HUES48 (cell line): Measurements from ENCODE around the gene METAP1D.

Source experiments
- H3K27ac ChIP-seq: one replicate; pipeline ENCODE4 v1.7.0; 2013; ENCODE audit warnings: low read depth, low read length, inconsistent platforms
- H3K27me3 ChIP-seq: 2 replicates; pipeline ENCODE4 v1.6.1; 2013; ENCODE audit warnings: mild to moderate bottlenecking, low read length; ENCODE audit not compliant: control insufficient read depth, insufficient read depth
- H3K36me3 ChIP-seq: 2 replicates; pipeline ENCODE4 v1.6.1; 2013; ENCODE audit warnings: low read length; ENCODE audit not compliant: control insufficient read depth, insufficient read depth
- H3K4me1 ChIP-seq: 2 replicates; pipeline ENCODE4 v1.6.1; 2013; ENCODE audit warnings: mild to moderate bottlenecking, low read length; ENCODE audit not compliant: control insufficient read depth, insufficient read depth
- H3K4me3 ChIP-seq: 2 replicates; pipeline ENCODE4 v1.5.1; 2013; ENCODE audit warnings: mild to moderate bottlenecking, low read depth, low read length
- H3K9ac ChIP-seq: 2 replicates; pipeline ENCODE4 v1.6.1; 2013; ENCODE audit warnings: mild to moderate bottlenecking, low read depth, low read length, moderate library complexity
- H3K9me3 ChIP-seq: 2 replicates; pipeline ENCODE4 v1.6.1; 2013; ENCODE audit warnings: low read length; ENCODE audit not compliant: control insufficient read depth, insufficient read depth

METAP1D gene

DNA sequence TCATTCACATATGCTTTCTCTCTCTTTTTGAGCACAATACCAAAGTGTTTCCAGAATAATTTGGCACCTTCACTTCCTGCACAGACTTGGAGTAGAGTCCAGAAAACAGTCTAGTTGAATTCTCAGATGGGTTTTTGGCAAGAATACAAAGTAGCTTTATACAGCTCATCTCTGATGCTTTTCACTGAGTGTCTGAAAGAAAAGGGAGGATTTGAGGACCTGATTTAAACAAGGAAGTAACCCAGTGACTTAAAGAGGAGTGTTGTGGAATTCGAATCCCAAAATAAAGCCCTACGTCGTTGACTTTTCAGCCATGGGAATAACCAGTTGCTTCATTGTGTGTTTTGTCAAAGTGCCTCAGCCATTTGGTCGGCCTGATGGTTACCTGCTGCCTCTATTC lies 31.8 kb downstream of the METAP1D start:
- no peaks in the 10 kb centered on the region for H3K27me3 ChIP-seq
- H3K27ac ChIP-seq, result no peak overlapping the region
- H3K4me3 ChIP-seq, result no peak overlapping the region
- no peaks in the 10 kb centered on the region for H3K4me1 ChIP-seq
- no peaks in the 10 kb centered on the region for H3K36me3 ChIP-seq
- no peak overlapping the region for H3K9ac ChIP-seq
- H3K9me3 ChIP-seq, result no peaks in the 10 kb centered on the region

DNA sequence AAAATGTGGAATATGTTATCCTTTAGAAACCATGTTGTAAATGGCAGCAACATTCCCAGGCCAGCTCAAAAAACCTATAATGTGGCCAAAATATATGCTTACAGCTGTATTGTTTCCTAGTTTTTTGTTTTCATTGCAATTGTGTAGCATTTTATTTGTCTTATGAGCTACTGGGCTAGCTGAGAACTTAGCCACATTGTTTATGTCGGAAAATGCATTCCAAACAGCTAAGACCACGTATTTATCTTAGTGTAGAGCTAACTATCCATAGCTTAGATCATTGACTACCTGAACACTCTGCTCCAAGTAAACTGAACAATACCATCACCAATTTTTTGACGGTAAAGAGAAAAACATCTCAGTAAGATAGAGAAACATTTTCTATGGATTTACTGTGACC lies 38.4 kb downstream of the METAP1D start:
- no peak overlapping the region for H3K27ac ChIP-seq
- no peak overlapping the region for H3K9ac ChIP-seq
- H3K27me3 ChIP-seq, result no peaks in the 10 kb centered on the region
- no peaks in the 10 kb centered on the region for H3K36me3 ChIP-seq
- no peak overlapping the region for H3K4me3 ChIP-seq
- no peaks in the 10 kb centered on the region for H3K4me1 ChIP-seq
- 0 out of 2 replicates have a peak, but pooled peaks cover 3% of the 10 kb centered on the region for H3K9me3 ChIP-seq

DNA sequence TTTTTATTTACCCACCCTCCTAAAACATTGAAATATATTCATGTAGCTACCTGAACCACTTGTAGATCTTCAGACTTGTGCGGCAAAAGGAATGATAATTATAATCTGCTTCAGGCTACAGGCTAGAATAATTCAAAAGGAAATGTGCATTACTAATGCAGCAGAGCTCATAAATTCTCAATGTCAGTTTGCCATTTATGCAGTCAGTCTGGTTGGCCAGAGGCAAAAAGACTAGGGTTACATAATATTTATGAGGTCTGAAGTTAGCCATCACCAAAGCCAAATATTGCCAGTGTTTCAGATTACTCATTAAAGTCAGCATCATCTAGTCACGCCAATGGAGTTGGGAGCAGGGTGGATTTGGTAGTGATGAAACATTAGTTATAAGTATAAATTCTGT lies 38.9 kb downstream of the METAP1D start:
- Histone ChIP-seq H3K9me3 (0 out of 2 replicates have a peak, but pooled peaks cover 3% of the 10 kb centered on the region), H3K27me3 (no peaks in the 10 kb centered on the region), H3K4me1 (no peaks in the 10 kb centered on the region), H3K36me3 (no peaks in the 10 kb centered on the region), H3K4me3 (no peak overlapping the region), H3K9ac (no peak overlapping the region), H3K27ac (no peak overlapping the region)

DNA sequence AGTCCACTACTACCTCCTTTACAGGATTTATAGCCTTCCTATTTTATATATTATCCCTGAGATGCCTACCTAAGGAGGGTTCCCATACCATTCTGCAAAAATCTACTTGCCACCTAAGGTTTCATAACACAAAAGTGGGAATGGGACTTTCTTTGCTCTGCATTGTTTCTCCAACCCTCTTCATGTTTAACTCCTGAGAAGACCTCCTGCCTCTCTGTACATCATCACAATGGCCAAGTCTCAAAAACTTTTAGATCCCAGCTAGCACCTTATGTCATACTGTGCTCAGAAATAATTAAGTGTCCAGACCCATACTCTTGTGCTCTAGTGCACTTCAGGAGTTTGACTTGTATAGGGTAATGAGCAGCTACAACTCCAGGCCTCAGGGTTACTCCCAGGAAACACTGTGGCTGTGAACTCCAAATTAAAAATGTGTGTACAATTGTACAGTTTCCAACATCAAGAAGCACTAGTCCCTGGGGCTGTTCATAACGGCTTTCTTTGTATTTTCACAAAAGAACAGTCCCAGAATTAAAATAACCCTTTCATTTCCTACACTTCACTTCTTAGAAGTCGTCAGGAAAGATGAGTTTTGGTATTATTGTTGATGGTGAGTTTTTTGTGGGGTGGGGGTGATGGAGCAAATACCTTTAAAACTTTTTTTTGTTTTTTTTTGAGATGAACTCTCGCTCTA lies 39.4 kb downstream of the METAP1D start:
- Histone ChIP-seq H3K4me3 (no peak overlapping the region), H3K4me1 (no peaks in the 10 kb centered on the region), H3K9me3 (0 out of 2 replicates have a peak, but pooled peaks cover 3% of the 10 kb centered on the region), H3K27me3 (no peaks in the 10 kb centered on the region), H3K27ac (no peak overlapping the region), H3K36me3 (no peaks in the 10 kb centered on the region), H3K9ac (no peak overlapping the region)

DNA sequence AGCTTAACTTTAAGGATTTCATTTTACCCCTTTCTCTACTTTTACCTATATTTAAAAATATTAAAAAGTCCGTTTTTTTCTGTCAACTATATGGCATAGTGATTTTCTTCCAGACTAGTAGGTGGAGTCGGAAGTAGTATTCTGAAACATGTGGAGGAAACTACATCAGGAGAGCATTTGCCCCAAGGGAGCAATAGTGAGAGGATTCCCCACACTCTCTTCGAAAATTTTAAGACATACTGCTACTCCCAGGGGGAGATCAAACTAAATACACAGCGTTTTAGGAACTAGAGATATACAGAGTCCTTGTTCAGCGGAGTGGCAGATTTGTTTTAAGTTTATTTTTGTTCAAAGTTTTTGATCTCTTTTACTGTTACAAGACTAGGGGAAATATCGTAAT lies 40.6 kb downstream of the METAP1D start:
- Histone ChIP-seq H3K9ac (no peak overlapping the region), H3K4me1 (no peaks in the 10 kb centered on the region), H3K27me3 (no peaks in the 10 kb centered on the region), H3K4me3 (no peak overlapping the region), H3K9me3 (0 out of 2 replicates have a peak, but pooled peaks cover 3% of the 10 kb centered on the region), H3K36me3 (no peaks in the 10 kb centered on the region), H3K27ac (no peak overlapping the region)

DNA sequence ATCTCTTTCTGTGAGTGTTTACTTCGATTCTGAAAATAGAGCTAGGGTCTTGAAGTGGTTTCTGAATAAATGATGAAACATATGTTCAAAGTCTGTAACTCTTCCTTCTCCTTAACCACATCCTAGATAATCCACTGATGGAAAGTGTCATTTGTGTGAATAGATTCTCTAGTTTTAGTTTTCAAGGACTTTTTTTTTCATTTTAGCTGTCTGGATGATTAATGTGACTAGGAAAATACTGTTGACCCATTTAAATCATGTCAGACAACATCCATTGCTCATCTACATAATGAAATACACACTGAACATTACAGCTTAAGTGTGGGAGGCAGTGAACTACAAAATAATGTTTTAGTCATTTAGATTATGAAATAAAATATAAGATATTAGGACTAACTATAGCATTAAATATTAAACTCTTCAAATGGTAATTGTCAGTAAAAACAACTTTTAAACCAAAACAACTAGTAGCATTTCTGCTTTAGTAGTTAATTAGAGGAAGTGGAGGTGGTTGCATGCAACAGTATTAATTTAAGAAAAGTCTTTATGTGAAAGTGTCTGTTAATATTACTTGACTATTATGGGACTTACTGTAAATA lies 46.4 kb downstream of the METAP1D start:
- H3K9me3 ChIP-seq, result 0 out of 2 replicates have a peak, but pooled peaks cover 3% of the 10 kb centered on the region
- no peak overlapping the region for H3K4me3 ChIP-seq
- peaks cover 9% of the 10 kb centered on the region; the same call in 1 of the 2 replicates for H3K4me1 ChIP-seq
- no peaks in the 10 kb centered on the region for H3K27me3 ChIP-seq
- no peak overlapping the region for H3K27ac ChIP-seq
- H3K36me3 ChIP-seq, result no peaks in the 10 kb centered on the region
- no peak overlapping the region for H3K9ac ChIP-seq

DNA sequence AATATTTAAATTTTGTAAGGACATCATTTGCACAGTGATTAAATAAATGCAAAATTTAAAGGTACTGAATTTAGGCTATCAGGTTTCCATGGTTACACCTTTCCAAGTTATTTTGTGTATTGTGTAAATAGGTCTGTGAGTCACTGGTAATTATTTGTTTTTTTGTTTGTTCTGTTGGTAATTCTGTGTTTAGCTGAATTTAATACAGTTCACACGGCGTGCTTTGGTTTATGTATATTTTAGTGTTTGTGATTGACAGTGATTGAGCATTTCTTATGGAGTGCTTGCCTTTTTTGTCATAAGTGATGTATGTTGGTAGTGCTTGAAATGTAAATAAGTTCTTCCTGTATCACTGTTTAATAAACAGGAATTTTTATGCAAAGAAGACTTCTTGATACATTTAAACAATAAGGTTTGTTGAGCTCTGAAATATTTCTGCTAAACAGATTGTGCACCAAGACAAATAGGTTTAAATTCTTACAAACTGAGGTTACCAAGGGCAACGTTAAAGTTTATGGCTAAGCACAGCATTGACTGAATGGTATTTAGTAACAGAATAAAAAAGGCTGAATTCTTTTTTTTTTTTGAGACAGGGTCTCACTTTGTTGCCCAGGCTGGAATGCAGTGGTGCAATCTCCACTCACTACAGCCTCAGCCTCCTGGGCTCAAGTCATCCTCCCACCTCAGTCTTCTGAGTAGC lies 47.3 kb downstream of the METAP1D start:
- Histone ChIP-seq H3K4me1 (peaks cover 9% of the 10 kb centered on the region; the same call in 1 of the 2 replicates), H3K9me3 (0 out of 2 replicates have a peak, but pooled peaks cover 3% of the 10 kb centered on the region), H3K4me3 (no peak overlapping the region), H3K9ac (no peak overlapping the region), H3K36me3 (no peaks in the 10 kb centered on the region), H3K27ac (no peak overlapping the region), H3K27me3 (no peaks in the 10 kb centered on the region)

DNA sequence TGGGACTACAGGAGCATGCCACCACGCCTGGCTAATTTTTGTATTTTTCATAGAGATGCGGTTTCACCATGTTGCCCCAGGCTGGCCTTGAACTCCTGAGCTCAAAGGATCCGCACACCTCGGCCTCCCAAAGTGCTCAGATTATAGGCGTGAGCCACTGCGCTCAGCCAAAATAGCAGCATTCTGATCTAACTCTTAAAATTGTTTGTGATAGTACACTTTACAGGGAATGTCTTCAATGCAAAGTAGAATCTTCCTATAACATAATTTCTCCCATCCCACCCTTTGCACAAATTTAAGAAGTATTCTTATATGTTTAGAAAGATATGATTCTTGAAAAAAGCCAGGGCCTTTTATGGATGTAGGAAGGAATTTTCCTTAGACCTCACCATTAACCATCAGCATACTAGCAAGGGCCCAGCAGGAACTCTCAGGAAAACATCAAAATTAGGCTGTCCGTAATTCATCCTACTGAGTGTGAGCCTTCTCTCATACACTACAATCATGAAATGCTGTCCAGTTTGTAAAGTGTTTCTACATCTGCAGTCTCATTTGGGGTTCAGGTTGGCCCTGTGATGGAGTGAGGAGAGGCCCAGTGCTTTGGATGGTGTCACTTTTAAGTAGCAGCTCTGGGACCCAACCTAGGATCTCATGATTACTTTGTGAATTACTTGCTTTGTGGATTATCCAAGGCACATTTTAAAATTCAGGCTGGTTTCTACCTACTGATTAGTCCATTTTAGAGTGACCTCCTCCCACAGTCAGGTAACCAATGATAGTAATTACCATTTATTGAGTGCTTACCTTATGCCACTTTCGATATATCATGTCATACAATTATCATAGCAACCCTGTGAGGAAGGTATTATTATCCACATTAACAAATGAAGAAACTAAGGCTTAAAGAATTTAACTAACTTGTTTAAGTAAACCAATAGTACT lies 48.1 kb downstream of the METAP1D start:
- Histone ChIP-seq H3K9ac (no peak overlapping the region), H3K9me3 (0 out of 2 replicates have a peak, but pooled peaks cover under 1% of the 10 kb centered on the region), H3K4me1 (peaks cover 9% of the 10 kb centered on the region; the same call in 1 of the 2 replicates), H3K36me3 (no peaks in the 10 kb centered on the region), H3K27me3 (no peaks in the 10 kb centered on the region), H3K4me3 (no peak overlapping the region), H3K27ac (no peak overlapping the region)

DNA sequence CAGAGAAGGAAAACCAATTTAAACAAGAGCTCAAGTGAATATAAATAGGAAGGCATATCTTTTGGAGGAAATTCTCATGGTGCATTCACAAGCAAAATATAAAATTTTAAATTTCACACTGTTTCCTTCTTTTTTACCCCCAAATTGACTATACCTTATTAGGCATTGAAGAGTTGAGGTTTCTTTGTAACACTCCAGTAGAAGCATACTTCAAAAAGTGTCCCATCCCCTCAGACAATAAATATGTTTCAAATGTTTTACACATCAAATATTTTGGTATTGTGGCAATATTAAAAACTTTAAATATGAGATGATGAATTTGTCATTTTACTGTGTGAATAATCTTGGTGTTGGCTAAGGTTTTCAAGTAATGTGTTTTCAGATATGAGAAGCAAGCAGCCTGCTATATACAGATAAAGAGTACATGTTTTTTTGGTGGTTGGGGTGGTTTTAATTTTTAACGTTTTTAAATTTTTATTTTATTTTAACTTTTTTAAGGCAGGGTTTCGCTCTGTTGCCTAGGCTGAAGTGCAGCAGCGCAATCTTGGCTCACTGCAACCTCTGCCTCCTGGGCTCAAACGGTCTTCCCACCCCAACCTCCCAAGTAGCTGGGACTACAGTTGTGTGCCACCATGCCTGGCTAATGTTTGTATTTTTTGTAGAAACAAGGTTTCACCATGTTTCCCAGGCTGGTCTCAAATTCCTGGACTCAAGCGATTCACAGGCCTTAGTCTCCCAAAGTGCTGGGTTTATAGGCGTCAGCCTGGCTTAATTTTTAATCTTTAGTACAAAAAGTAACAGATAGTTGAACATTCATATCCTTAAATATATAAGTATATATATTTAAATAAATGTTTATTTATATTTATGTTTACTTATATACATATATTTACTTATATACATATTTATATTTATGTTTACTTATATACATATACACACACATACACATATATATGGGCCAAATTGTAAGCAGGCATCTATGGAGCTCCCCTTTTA lies 49.1 kb downstream of the METAP1D start:
- no peak overlapping the region for H3K4me3 ChIP-seq
- H3K27ac ChIP-seq, result no peak overlapping the region
- no peak overlapping the region for H3K9ac ChIP-seq
- H3K4me1 ChIP-seq, result peaks cover 9% of the 10 kb centered on the region; the same call in 1 of the 2 replicates
- no peaks in the 10 kb centered on the region for H3K36me3 ChIP-seq
- no peaks in the 10 kb centered on the region for H3K27me3 ChIP-seq
- H3K9me3 ChIP-seq, result no peaks in the 10 kb centered on the region
